ENCODE data around the gene SLC35A3.

The SLC35A3 gene

DNA sequence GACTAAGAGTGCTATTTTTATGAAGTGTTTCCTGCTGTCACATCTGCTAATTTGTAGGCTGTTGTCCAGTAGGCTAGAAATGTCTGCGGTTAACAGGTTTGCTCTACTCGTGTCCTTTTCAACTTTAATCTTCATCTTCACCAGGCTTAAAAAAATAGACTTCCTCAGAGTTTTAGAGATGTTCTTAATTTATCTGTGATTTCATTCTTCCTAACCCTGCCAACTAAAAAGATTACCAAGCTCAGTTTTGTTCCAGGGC lies 96.1 kb downstream of the SLC35A3 start:
- ATAC-seq (ENCODE audit: low read depth) = no peak
- Histone ChIP-seq H3K9me3 (ENCODE audit: severe bottlenecking) (no peaks in the 10 kb centered on the region), H3K27ac (ENCODE audit: poor library complexity, severe bottlenecking) (no peak overlapping the region), H3K36me3 (ENCODE audit: low read depth) (peaks cover 83% of the 10 kb centered on the region), H3K4me1 (ENCODE audit: insufficient read depth, poor library complexity, severe bottlenecking) (no peaks in the 10 kb centered on the region), H3K4me3 (ENCODE audit: severe bottlenecking) (no peak overlapping the region), H3K27me3 (ENCODE audit: insufficient read depth, poor library complexity, severe bottlenecking) (no peaks in the 10 kb centered on the region)
- no peak for DNase-seq (ENCODE audit: low spot score)
- TF ChIP-seq, protein P1, sequence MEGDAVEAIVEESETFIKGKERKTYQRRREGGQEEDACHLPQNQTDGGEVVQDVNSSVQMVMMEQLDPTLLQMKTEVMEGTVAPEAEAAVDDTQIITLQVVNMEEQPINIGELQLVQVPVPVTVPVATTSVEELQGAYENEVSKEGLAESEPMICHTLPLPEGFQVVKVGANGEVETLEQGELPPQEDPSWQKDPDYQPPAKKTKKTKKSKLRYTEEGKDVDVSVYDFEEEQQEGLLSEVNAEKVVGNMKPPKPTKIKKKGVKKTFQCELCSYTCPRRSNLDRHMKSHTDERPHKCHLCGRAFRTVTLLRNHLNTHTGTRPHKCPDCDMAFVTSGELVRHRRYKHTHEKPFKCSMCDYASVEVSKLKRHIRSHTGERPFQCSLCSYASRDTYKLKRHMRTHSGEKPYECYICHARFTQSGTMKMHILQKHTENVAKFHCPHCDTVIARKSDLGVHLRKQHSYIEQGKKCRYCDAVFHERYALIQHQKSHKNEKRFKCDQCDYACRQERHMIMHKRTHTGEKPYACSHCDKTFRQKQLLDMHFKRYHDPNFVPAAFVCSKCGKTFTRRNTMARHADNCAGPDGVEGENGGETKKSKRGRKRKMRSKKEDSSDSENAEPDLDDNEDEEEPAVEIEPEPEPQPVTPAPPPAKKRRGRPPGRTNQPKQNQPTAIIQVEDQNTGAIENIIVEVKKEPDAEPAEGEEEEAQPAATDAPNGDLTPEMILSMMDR (IDR thresholded peaks at IDR 0.05; ENCODE audit: poor library complexity, severe bottlenecking) = no peak

DNA sequence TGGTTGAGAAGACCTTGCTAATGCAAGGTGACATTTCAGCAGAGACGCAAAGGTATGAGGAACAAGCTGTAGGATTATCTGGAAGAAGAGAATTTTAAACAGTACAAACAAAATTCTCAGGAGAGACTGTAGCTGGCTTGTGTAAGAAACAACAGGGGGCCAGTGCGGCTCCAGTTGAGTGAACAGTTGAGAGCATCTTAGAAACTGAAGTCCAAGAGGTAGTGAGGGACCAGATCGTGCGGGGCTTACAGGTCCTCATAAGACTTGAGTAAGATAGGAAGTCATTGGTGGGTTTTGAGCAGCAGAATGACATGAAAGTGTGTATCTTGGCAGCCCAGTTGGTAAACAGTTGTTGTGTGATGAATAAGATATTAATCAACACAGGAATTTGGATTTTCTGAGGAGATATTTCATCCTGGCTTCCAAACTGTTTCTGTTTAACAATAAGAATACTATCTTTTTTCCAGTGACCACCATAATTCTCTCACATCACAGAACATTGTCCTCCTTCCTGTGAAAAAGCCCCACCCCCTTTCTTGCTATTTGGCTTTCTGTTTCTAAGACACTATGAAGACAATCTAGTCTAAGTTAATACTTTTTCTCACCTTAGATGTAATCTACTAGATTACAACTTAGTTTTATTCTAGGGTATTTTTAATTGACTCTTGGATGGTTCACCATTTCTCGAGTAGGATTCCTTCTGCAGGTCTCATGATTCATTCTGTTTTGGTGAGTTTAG lies 100.6 kb downstream of the SLC35A3 start:
- no peaks in the 10 kb centered on the region for H3K9me3 ChIP-seq (ENCODE audit: severe bottlenecking)
- H3K4me3 ChIP-seq (ENCODE audit: severe bottlenecking) = no peak overlapping the region
- DNase-seq (ENCODE audit: low spot score) (no peak), ATAC-seq (ENCODE audit: low read depth) (no peak)
- no peaks in the 10 kb centered on the region for H3K4me1 ChIP-seq (ENCODE audit: insufficient read depth, poor library complexity, severe bottlenecking)
- peaks cover 92% of the 10 kb centered on the region for H3K36me3 ChIP-seq (ENCODE audit: low read depth)
- TF ChIP-seq, protein P1 (IDR thresholded peaks at IDR 0.05; ENCODE audit: poor library complexity, severe bottlenecking) = no peak
- H3K27me3 ChIP-seq (ENCODE audit: insufficient read depth, poor library complexity, severe bottlenecking) = no peaks in the 10 kb centered on the region
- no peak overlapping the region for H3K27ac ChIP-seq (ENCODE audit: poor library complexity, severe bottlenecking)

DNA sequence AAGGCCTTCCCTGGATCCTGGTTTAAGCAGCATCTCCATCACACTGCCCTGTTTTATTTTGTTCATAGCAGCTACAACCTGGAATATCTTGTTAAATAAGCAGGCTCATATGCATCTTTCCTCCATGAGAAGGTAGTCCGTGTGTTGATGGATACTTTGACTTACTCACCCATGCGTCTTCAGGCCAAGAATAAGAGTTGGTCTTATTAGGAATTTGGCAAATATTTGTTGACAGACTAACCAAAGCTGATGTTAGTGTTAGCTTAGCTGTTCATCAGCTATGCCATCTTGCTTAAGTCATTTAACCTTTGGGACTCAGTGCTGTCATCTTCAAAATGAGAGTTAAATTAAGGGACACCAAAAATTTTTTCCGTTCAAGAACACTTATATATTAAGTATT lies 103.7 kb downstream of the SLC35A3 start:
- Histone ChIP-seq H3K27ac (ENCODE audit: poor library complexity, severe bottlenecking) (no peak overlapping the region), H3K4me1 (ENCODE audit: insufficient read depth, poor library complexity, severe bottlenecking) (no peaks in the 10 kb centered on the region), H3K9me3 (ENCODE audit: severe bottlenecking) (no peaks in the 10 kb centered on the region), H3K36me3 (ENCODE audit: low read depth) (peaks cover 94% of the 10 kb centered on the region), H3K4me3 (ENCODE audit: severe bottlenecking) (no peak overlapping the region), H3K27me3 (ENCODE audit: insufficient read depth, poor library complexity, severe bottlenecking) (no peaks in the 10 kb centered on the region)
- DNase-seq (ENCODE audit: low spot score) = no peak
- no peak for ATAC-seq (ENCODE audit: low read depth)
- TF ChIP-seq, protein P1 (IDR thresholded peaks at IDR 0.05; ENCODE audit: poor library complexity, severe bottlenecking) = no peak

GRCh38 chr1:100074604-100075395 lies 105.0 kb downstream of the SLC35A3 start:
- ATAC-seq (ENCODE audit: low read depth) (no peak), DNase-seq (ENCODE audit: low spot score) (no peak)
- Histone ChIP-seq H3K4me3 (ENCODE audit: severe bottlenecking) (no peak overlapping the region), H3K36me3 (ENCODE audit: low read depth) (peaks cover 94% of the 10 kb centered on the region), H3K9me3 (ENCODE audit: severe bottlenecking) (no peaks in the 10 kb centered on the region), H3K27ac (ENCODE audit: poor library complexity, severe bottlenecking) (no peak overlapping the region), H3K4me1 (ENCODE audit: insufficient read depth, poor library complexity, severe bottlenecking) (no peaks in the 10 kb centered on the region), H3K27me3 (ENCODE audit: insufficient read depth, poor library complexity, severe bottlenecking) (no peaks in the 10 kb centered on the region)
- TF ChIP-seq, protein P1 (IDR thresholded peaks at IDR 0.05; ENCODE audit: poor library complexity, severe bottlenecking) = no peak

DNA sequence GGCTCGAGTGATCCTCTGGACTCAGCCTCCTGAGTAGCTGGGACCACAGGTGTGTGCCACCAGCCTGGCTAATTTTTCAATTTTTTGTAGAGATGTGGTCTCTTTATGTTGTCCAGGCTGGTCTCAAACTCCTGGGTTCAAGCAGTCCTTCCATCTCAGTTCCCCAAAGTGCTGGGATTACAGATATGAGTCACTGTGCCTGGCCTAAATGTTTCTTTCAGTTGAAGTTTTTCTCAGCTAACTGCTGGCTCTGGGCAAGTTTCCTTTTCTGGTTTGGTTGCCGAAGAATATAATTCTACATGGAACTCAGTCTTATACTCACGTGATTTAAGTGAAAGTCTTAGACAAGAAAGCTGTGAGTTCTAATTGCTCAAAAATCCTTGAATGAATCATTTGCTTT lies 106.0 kb downstream of the SLC35A3 start:
- no peak for DNase-seq (ENCODE audit: low spot score)
- TF ChIP-seq, protein P1 (IDR thresholded peaks at IDR 0.05; ENCODE audit: poor library complexity, severe bottlenecking) = no peak
- Histone ChIP-seq H3K4me1 (ENCODE audit: insufficient read depth, poor library complexity, severe bottlenecking) (no peaks in the 10 kb centered on the region), H3K27me3 (ENCODE audit: insufficient read depth, poor library complexity, severe bottlenecking) (no peaks in the 10 kb centered on the region), H3K9me3 (ENCODE audit: severe bottlenecking) (no peaks in the 10 kb centered on the region), H3K36me3 (ENCODE audit: low read depth) (peaks cover 94% of the 10 kb centered on the region), H3K4me3 (ENCODE audit: severe bottlenecking) (no peak overlapping the region), H3K27ac (ENCODE audit: poor library complexity, severe bottlenecking) (no peak overlapping the region)
- ATAC-seq (ENCODE audit: low read depth) = no peak

Data from RWPE2 (cell line).